MCF 10A (cell line): ENCODE results near the gene ZNF778. TPM values are rescaled to one million over a fixed set of nuclear protein-coding genes. Genes with fewer than 3 reads are reported as not detected.

Source experiments
- BruUV-seq: library from RNA; stranded (reverse); fragments of 400-500 nt; replicated peaks from 2 replicates; lab custom pipeline; 2021; lab: Mats Ljungman, UMichigan
- CTCF ChIA-PET: fragments of 300-600 bp; sonication (Branson Sonifier 250); formaldehyde crosslinking; extraction: SDS; loops from one replicate; lab custom pipeline; 2021; ENCODE audit warnings: antibody characterized with exemption, inconsistent platforms; lab: Yijun Ruan, JAX
- POLR2A ChIA-PET: fragments of 300-600, 350-650 bp; sonication (Branson Sonifier 250); formaldehyde crosslinking; extraction: SDS; loops from one replicate; lab custom pipeline; 2020; ENCODE audit warnings: antibody characterized with exemption, inconsistent platforms; lab: Yijun Ruan, JAX
- DNase-seq: peaks from one replicate; pipeline ENCODE4 v3.0.0-alpha.2; 2018; ENCODE audit not compliant: unreplicated experiment
- H3K27ac Mint-ChIP-seq: one replicate; pipeline ENCODE4 v1.8.0; 2022; ENCODE audit warnings: mild to moderate bottlenecking, low read depth, mixed read lengths; ENCODE audit not compliant: unreplicated experiment
- H3K27me3 Mint-ChIP-seq: one replicate; pipeline ENCODE4 v1.8.0; 2022; ENCODE audit warnings: mixed read lengths; ENCODE audit not compliant: insufficient read depth, unreplicated experiment
- H3K36me3 Mint-ChIP-seq: one replicate; pipeline ENCODE4 v1.8.0; 2022; ENCODE audit warnings: mild to moderate bottlenecking, moderate library complexity, mixed read lengths; ENCODE audit not compliant: insufficient read depth, unreplicated experiment
- H3K4me1 Mint-ChIP-seq: one replicate; pipeline ENCODE4 v1.8.0; 2022; ENCODE audit warnings: mixed read lengths; ENCODE audit not compliant: insufficient read depth, unreplicated experiment
- H3K4me3 Mint-ChIP-seq: one replicate; pipeline ENCODE4 v1.8.0; 2022; ENCODE audit warnings: mild to moderate bottlenecking, moderate library complexity, mixed read lengths; ENCODE audit not compliant: unreplicated experiment
- H3K9me3 Mint-ChIP-seq: one replicate; pipeline ENCODE4 v1.8.0; 2022; ENCODE audit warnings: mixed read lengths; ENCODE audit not compliant: unreplicated experiment
- CTCF ChIP-seq: fragments of 200-600 bp; IDR thresholded peaks from one replicate; pipeline ENCODE4 v1.8.0; 2022; ENCODE audit warnings: antibody characterized with exemption, mild to moderate bottlenecking; ENCODE audit not compliant: unreplicated experiment
- intact Hi-C: fragments of 100-400 bp; cut with micrococcal nuclease; formaldehyde crosslinking; loops from 2 replicates; pipeline ENCODE4 v1.14.1; 2022
- total RNA-seq: library from RNA; stranded (reverse); gene quantifications from 2 replicates; pipeline ENCODE4 v1.2.3, GENCODE V29; 2022

ZNF778 gene
- total RNA-seq, 1 experiment from 2014 or later: 15.8 TPM

DNA sequence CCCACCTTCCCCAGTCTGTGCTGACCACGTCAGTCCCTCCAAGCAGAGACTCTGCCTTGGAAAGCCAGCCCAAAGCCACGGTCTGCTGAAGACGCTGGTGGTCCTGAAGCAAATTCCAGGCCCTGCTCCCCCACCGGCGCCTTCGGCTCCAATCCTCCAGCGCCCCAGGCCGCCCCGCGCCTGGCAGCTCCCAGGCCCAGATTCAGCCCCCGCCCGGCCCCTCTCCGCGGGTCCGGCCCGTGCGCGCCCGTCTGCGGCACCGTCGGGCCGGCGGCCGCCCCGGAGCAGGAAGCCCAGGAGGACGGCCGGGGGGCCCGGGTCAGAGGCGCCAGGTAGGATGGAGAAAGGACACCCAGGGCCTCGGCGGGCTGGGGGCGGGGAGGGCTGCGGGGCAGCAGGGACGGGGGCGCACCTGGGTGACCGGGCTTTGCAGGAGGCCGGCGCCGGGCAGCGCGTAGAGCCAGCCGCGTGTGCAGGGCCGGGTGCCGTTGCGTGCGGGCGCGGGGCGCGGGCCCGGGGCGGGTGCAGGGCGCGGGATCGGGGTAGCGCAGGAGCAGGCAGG, 16.6 kb upstream of the ZNF778 start:
- peaks cover 4% of the 10 kb centered on the region for H3K36me3 Mint-ChIP-seq
- no peak overlapping the region for H3K27ac Mint-ChIP-seq
- intact Hi-C loops: no loop called here
- H3K9me3 Mint-ChIP-seq: no peaks in the 10 kb centered on the region
- TF ChIP-seq CTCF: no peak
- DNase-seq: no peak
- H3K4me1 Mint-ChIP-seq: no peaks in the 10 kb centered on the region
- no peak overlapping the region for H3K4me3 Mint-ChIP-seq
- BruUV-seq: no TSS peak
- ChIA-PET POLR2A (no interaction called here), CTCF (interaction anchor here (0.6 kb wide), 1 partner anchor 10 kb away, joined by 3 read pairs; no protein-coding TSS in a partner anchor)
- H3K27me3 Mint-ChIP-seq: peaks cover 16% of the 10 kb centered on the region

GRCh38 chr16:89201439-89202377, 15.8 kb upstream of the ZNF778 start:
- TF ChIP-seq CTCF: no peak
- no peaks in the 10 kb centered on the region for H3K9me3 Mint-ChIP-seq
- CTCF ChIA-PET: interaction anchor here (0.6 kb wide), 1 partner anchor 11 kb away, joined by 3 read pairs; no protein-coding TSS in a partner anchor
- H3K36me3 Mint-ChIP-seq: peaks cover 4% of the 10 kb centered on the region
- BruUV-seq: no TSS peak
- no peak for DNase-seq
- no peak overlapping the region for H3K4me3 Mint-ChIP-seq
- peaks cover 16% of the 10 kb centered on the region for H3K27me3 Mint-ChIP-seq
- no peaks in the 10 kb centered on the region for H3K4me1 Mint-ChIP-seq
- no peak overlapping the region for H3K27ac Mint-ChIP-seq
- intact Hi-C loops: no loop called here
- POLR2A ChIA-PET: no interaction called here

- peaks cover 4% of the 10 kb centered on the region for H3K36me3 Mint-ChIP-seq
- peaks cover 16% of the 10 kb centered on the region for H3K27me3 Mint-ChIP-seq
- H3K4me3 Mint-ChIP-seq: no peak overlapping the region
- no peak for DNase-seq
- no peaks in the 10 kb centered on the region for H3K4me1 Mint-ChIP-seq
- ChIA-PET POLR2A (no interaction called here), CTCF (no interaction called here)
- no peak overlapping the region for H3K27ac Mint-ChIP-seq
- no TSS peak for BruUV-seq
- no peaks in the 10 kb centered on the region for H3K9me3 Mint-ChIP-seq
- intact Hi-C loops: no loop called here
- TF ChIP-seq CTCF: no peak
Observed at GRCh38 chr16:89202422-89203215, 14.9 kb upstream of the ZNF778 start.
